NK-92 (cell line): ENCODE data around the gene AKTIP.
"Not testable (repeated sequence)": the region's sequence is repeated elsewhere in the genome, so short reads cannot be mapped to it uniquely, and the experiment has no call there.

ENCODE experiments used
- DNase-seq: peaks from one replicate; lab custom pipeline; 2025; ENCODE audit not compliant: unreplicated experiment; lab: John Stamatoyannopoulos, UW

Gene AKTIP

GRCh38 chr16:53502331-53503269, at the start of gene AKTIP:
AKTIP (minus strand) TSS chr16:53503209; CDS start chr16:53500259, 2,950 bp downstream.
- DNase-seq = no peak

GRCh38 chr16:53549970-53550690, 47.1 kb upstream of the AKTIP start:
- DNase-seq = no peak

GRCh38 chr16:53546988-53547391, 44.0 kb upstream of the AKTIP start:
- DNase-seq = no peak

- DNase-seq = no peak
Measured at GRCh38 chr16:53545433-53545832, 42.4 kb upstream of the AKTIP start.

- no peak for DNase-seq
Measured at GRCh38 chr16:53542283-53542682, 39.3 kb upstream of the AKTIP start.

GRCh38 chr16:53541326-53541725, 38.3 kb upstream of the AKTIP start:
- DNase-seq = no peak

- DNase-seq = not testable (repeated sequence)
Measured at GRCh38 chr16:53539759-53540718, 37.0 kb upstream of the AKTIP start.

GRCh38 chr16:53539346-53539745, 36.3 kb upstream of the AKTIP start:
- not testable (repeated sequence) for DNase-seq

GRCh38 chr16:53537626-53538025, 34.6 kb upstream of the AKTIP start:
- DNase-seq = no peak

- DNase-seq = no peak
Measured at GRCh38 chr16:53534206-53534605, 31.2 kb upstream of the AKTIP start.

GRCh38 chr16:53530741-53531140, 27.7 kb upstream of the AKTIP start:
- DNase-seq = no peak

- DNase-seq = no peak
Measured at GRCh38 chr16:53530046-53530445, 27.0 kb upstream of the AKTIP start.

GRCh38 chr16:53529513-53529912, 26.5 kb upstream of the AKTIP start:
- no peak for DNase-seq

- DNase-seq = no peak
Measured at GRCh38 chr16:53528797-53529196, 25.8 kb upstream of the AKTIP start.

GRCh38 chr16:53523971-53524548, 21.1 kb upstream of the AKTIP start:
- DNase-seq = no peak

- no peak for DNase-seq
Measured at GRCh38 chr16:53523126-53523804, 20.3 kb upstream of the AKTIP start.

GRCh38 chr16:53519417-53520091, 16.5 kb upstream of the AKTIP start:
- no peak for DNase-seq

- DNase-seq = peak; percentile 43
Measured at GRCh38 chr16:53518550-53519416, 15.8 kb upstream of the AKTIP start.
